ENCODE data around the gene SLC6A12. TPM values are rescaled to one million over a fixed set of nuclear protein-coding genes. Genes with fewer than 3 reads are reported as not detected.

The SLC6A12 gene
- total RNA-seq, 1 experiment from 2014 or later: not detected

- no peak overlapping the region for H3K4me3 ChIP-seq
- TF ChIP-seq CTCF (conservative IDR thresholded peaks at IDR 0.05): no peak
- no peak for TF ChIP-seq EZH2 (IDR thresholded peaks at IDR 0.05; ENCODE audit: low read depth)
- H4K20me1 ChIP-seq (ENCODE audit: insufficient read depth): no peaks in the 10 kb centered on the region
- ChIA-PET CTCF (no interaction called here), POLR2A (ENCODE audit: unreplicated experiment) (interaction anchor here (0.7 kb wide), 1 partner anchor 49 kb away, joined by 15 read pairs; no protein-coding TSS in a partner anchor)
- intact Hi-C loops (cut with micrococcal nuclease; ENCODE audit: unreplicated experiment): no loop called here
- H3F3A ChIP-seq (ENCODE audit: insufficient read depth, low read depth): no peaks in the 10 kb centered on the region
- no peak for DNase-seq
- no TSS peak for BruUV-seq (replicated peaks)
- H3K4me1 ChIP-seq (replicated peaks; ENCODE audit: insufficient read depth): no peaks in the 10 kb centered on the region
- no peaks in the 10 kb centered on the region for H3K79me2 ChIP-seq (ENCODE audit: low read depth)
- no peak overlapping the region for H3K4me2 ChIP-seq
- no peaks in the 10 kb centered on the region for H3K36me3 ChIP-seq (ENCODE audit: low read depth)
- H3K9me2 ChIP-seq (ENCODE audit: insufficient read depth): no peaks in the 10 kb centered on the region
- H3K9me3 ChIP-seq (ENCODE audit: insufficient read depth, low read depth): peaks cover 6% of the 10 kb centered on the region; the same call in 1 of the 2 replicates
- H2AFZ ChIP-seq: no peak overlapping the region
- H3K27me3 ChIP-seq (ENCODE audit: insufficient read depth, low read depth): peaks cover 89% of the 10 kb centered on the region
- no peak overlapping the region for H3K27ac ChIP-seq
These were observed 48.2 kb upstream of the SLC6A12 start for GRCh38 chr12:262113-262512.

GRCh38 chr12:257521-258321, 43.8 kb upstream of the SLC6A12 start:
- Histone ChIP-seq H3K27ac (no peak overlapping the region), H4K20me1 (ENCODE audit: insufficient read depth) (no peaks in the 10 kb centered on the region), H3K4me2 (no peak overlapping the region), H3K79me2 (ENCODE audit: low read depth) (no peaks in the 10 kb centered on the region), H3K9me2 (ENCODE audit: insufficient read depth) (no peaks in the 10 kb centered on the region), H3K4me3 (no peak overlapping the region), H3K9me3 (ENCODE audit: insufficient read depth, low read depth) (no peaks in the 10 kb centered on the region), H3F3A (ENCODE audit: insufficient read depth, low read depth) (no peaks in the 10 kb centered on the region), H3K4me1 (replicated peaks; ENCODE audit: insufficient read depth) (no peaks in the 10 kb centered on the region), H3K36me3 (ENCODE audit: low read depth) (no peaks in the 10 kb centered on the region), H2AFZ (no peak overlapping the region), H3K27me3 (ENCODE audit: insufficient read depth, low read depth) (peaks cover 97% of the 10 kb centered on the region)
- CTCF ChIA-PET: no interaction called here
- BruUV-seq (replicated peaks): no TSS peak
- intact Hi-C loops (cut with micrococcal nuclease; ENCODE audit: unreplicated experiment): no loop called here
- DNase-seq: no peak
- TF ChIP-seq EZH2 (IDR thresholded peaks at IDR 0.05; ENCODE audit: low read depth): no peak
- POLR2A ChIA-PET (ENCODE audit: unreplicated experiment): no interaction called here

- H2AFZ ChIP-seq: no peak overlapping the region
- H3K27me3 ChIP-seq (ENCODE audit: insufficient read depth, low read depth): peaks cover 97% of the 10 kb centered on the region
- H4K20me1 ChIP-seq (ENCODE audit: insufficient read depth): no peaks in the 10 kb centered on the region
- DNase-seq: no peak
- no peaks in the 10 kb centered on the region for H3K79me2 ChIP-seq (ENCODE audit: low read depth)
- no peaks in the 10 kb centered on the region for H3K36me3 ChIP-seq (ENCODE audit: low read depth)
- H3K9me2 ChIP-seq (ENCODE audit: insufficient read depth): no peaks in the 10 kb centered on the region
- BruUV-seq (replicated peaks): no TSS peak
- no peaks in the 10 kb centered on the region for H3K9me3 ChIP-seq (ENCODE audit: insufficient read depth, low read depth)
- H3K27ac ChIP-seq: no peak overlapping the region
- H3K4me3 ChIP-seq: no peak overlapping the region
- CTCF ChIA-PET: no interaction called here
- POLR2A ChIA-PET (ENCODE audit: unreplicated experiment): no interaction called here
- no peak overlapping the region for H3K4me2 ChIP-seq
- no peaks in the 10 kb centered on the region for H3F3A ChIP-seq (ENCODE audit: insufficient read depth, low read depth)
- TF ChIP-seq CTCF (conservative IDR thresholded peaks at IDR 0.05) (no peak), EZH2 (IDR thresholded peaks at IDR 0.05; ENCODE audit: low read depth) (no peak)
- no peaks in the 10 kb centered on the region for H3K4me1 ChIP-seq (replicated peaks; ENCODE audit: insufficient read depth)
- intact Hi-C loops (cut with micrococcal nuclease; ENCODE audit: unreplicated experiment): no loop called here
These were observed 43.0 kb upstream of the SLC6A12 start for GRCh38 chr12:256958-257357.
